Trophoblast cell (in vitro differentiated cells and primary cell): ENCODE data around the gene NINL.

Experiments
- DNase-seq, 2 donors: peaks; one replicate each; pipeline ENCODE4 v3.0.0-alpha.2; 2016
- H2AFZ ChIP-seq: 2 replicates; pipeline ENCODE4 v1.6.1; 2013; ENCODE audit warnings: low read length, moderate library complexity, mild to moderate bottlenecking; ENCODE audit not compliant: insufficient read depth, poor library complexity
- H2AK5ac ChIP-seq: 2 replicates; pipeline ENCODE4 v1.6.1; 2013; ENCODE audit warnings: mild to moderate bottlenecking, low read length
- H2BK120ac ChIP-seq: 2 replicates; pipeline ENCODE4 v1.6.1; 2013; ENCODE audit warnings: low read length, mild to moderate bottlenecking, moderate library complexity; ENCODE audit not compliant: insufficient read depth, poor library complexity
- H2BK12ac ChIP-seq: 2 replicates; pipeline ENCODE4 v1.6.1; 2013; ENCODE audit warnings: mild to moderate bottlenecking, low read length, moderate library complexity
- H2BK5ac ChIP-seq: 2 replicates; pipeline ENCODE4 v1.6.1; 2013; ENCODE audit warnings: low read length, low read depth, moderate library complexity, mild to moderate bottlenecking; ENCODE audit not compliant: poor library complexity
- H3K14ac ChIP-seq: 2 replicates; pipeline ENCODE4 v1.6.1; 2013; ENCODE audit warnings: mild to moderate bottlenecking, low read length
- H3K18ac ChIP-seq: 2 replicates; pipeline ENCODE4 v1.6.1; 2013; ENCODE audit warnings: mild to moderate bottlenecking, low read length
- H3K23ac ChIP-seq: 2 replicates; pipeline ENCODE4 v1.6.1; 2013; ENCODE audit warnings: low read length
- H3K27ac ChIP-seq: 2 replicates; pipeline ENCODE4 v1.5.1; 2013; ENCODE audit warnings: low read depth, mild to moderate bottlenecking, inconsistent platforms, low read length, moderate library complexity
- H3K27me3 ChIP-seq: 2 replicates; pipeline ENCODE4 v1.6.1; 2013; ENCODE audit warnings: inconsistent platforms, mild to moderate bottlenecking, low read length, moderate library complexity; ENCODE audit not compliant: insufficient read depth
- H3K36me3 ChIP-seq, 2 experiments: 1 replicate in 1 of 2; 2 replicates in 1 of 2; pipeline ENCODE4 v1.6.1; 2013; ENCODE audit warnings: low read length in 2 of 2, mild to moderate bottlenecking in 2 of 2, moderate library complexity in 1 of 2; ENCODE audit not compliant: insufficient read depth in 2 of 2, control insufficient read depth in 1 of 2
- H3K4ac ChIP-seq: 2 replicates; pipeline ENCODE4 v1.6.1; 2013; ENCODE audit warnings: low read depth, mild to moderate bottlenecking, low read length, moderate library complexity
- H3K4me1 ChIP-seq, 2 experiments: 1 replicate in 1 of 2; 2 replicates in 1 of 2; pipeline ENCODE4 v1.6.1; 2013; ENCODE audit warnings: low read length in 2 of 2, mild to moderate bottlenecking in 2 of 2, moderate library complexity in 1 of 2; ENCODE audit not compliant: insufficient read depth in 2 of 2, control insufficient read depth in 1 of 2
- H3K4me2 ChIP-seq: 2 replicates; pipeline ENCODE4 v1.6.1; 2013; ENCODE audit warnings: inconsistent platforms, mild to moderate bottlenecking, low read length, moderate library complexity
- H3K4me3 ChIP-seq: 2 replicates; pipeline ENCODE4 v1.5.1; 2013; ENCODE audit warnings: mild to moderate bottlenecking, low read depth, low read length, inconsistent platforms
- H3K79me1 ChIP-seq: one replicate; pipeline ENCODE4 v1.6.1; 2013; ENCODE audit warnings: low read length
- H3K79me2 ChIP-seq: 2 replicates; pipeline ENCODE4 v1.6.1; 2013; ENCODE audit warnings: low read length, mild to moderate bottlenecking; ENCODE audit not compliant: control insufficient read depth, insufficient read depth, poor library complexity
- H3K9ac ChIP-seq: 2 replicates; pipeline ENCODE4 v1.6.1; 2013; ENCODE audit warnings: mild to moderate bottlenecking, low read length
- H3K9me3 ChIP-seq: 2 replicates; pipeline ENCODE4 v1.6.1; 2013; ENCODE audit warnings: low read depth, mild to moderate bottlenecking, control low read depth, inconsistent platforms, low read length; ENCODE audit not compliant: insufficient read depth
- H4K12ac ChIP-seq: 2 replicates; pipeline ENCODE4 v1.6.1; 2013; ENCODE audit warnings: low read depth, mild to moderate bottlenecking, low read length, moderate library complexity
- H4K8ac ChIP-seq: 2 replicates; pipeline ENCODE4 v1.6.1; 2013; ENCODE audit warnings: low read depth, mild to moderate bottlenecking, low read length, moderate library complexity
- H4K91ac ChIP-seq: one replicate; pipeline ENCODE4 v1.6.1; 2013; ENCODE audit warnings: low read depth, mild to moderate bottlenecking, low read length, moderate library complexity
- WGBS: extraction: QIAGEN DNeasy Blood & Tissue Kit; methylation state at CpG from one replicate; pipeline ENCODE4 v1.1.7; 2013; ENCODE audit warnings: missing lambda C conversion rate; ENCODE audit not compliant: insufficient read length, insufficient coverage; ENCODE audit errors: extremely low coverage; 5-methylcytosine and 5-hydroxymethylcytosine counted together

The NINL gene

GRCh38 chr20:25532971-25533391 is 52.4 kb downstream of the NINL start:
- Histone ChIP-seq H2BK120ac (no peak overlapping the region), H3K4ac (no peak overlapping the region), H3K27me3 (no peaks in the 10 kb centered on the region), H3K9me3 (peaks cover 3% of the 10 kb centered on the region), H2AFZ (no peak overlapping the region), H3K79me2 (no peaks in the 10 kb centered on the region), H3K14ac (no peak overlapping the region), H4K8ac (no peak overlapping the region), H3K27ac (no peak overlapping the region), H4K12ac (no peak overlapping the region), H4K91ac (no peak overlapping the region), H2BK12ac (no peak overlapping the region), H3K18ac (no peak overlapping the region), H2AK5ac (no peak overlapping the region), H3K79me1 (no peaks in the 10 kb centered on the region), H2BK5ac (no peak overlapping the region), H3K4me1 (peaks cover 3 to 4% of the 10 kb centered on the region in 2 experiments), H3K9ac (no peak overlapping the region), H3K4me3 (no peak overlapping the region), H3K36me3 (peaks cover 6 to 7% of the 10 kb centered on the region in 2 experiments), H3K23ac (no peak overlapping the region), H3K4me2 (no peak overlapping the region)
- WGBS = no CpG with 5 or more reads among the region's 11 CpGs
- no peak for DNase-seq

GRCh38 chr20:25532015-25532751 is 53.1 kb downstream of the NINL start:
- no peak overlapping the region for H4K91ac ChIP-seq
- no peaks in the 10 kb centered on the region for H3K79me1 ChIP-seq
- H3K23ac ChIP-seq = no peak overlapping the region
- no peak overlapping the region for H3K14ac ChIP-seq
- H3K4ac ChIP-seq = no peak overlapping the region
- H3K79me2 ChIP-seq = no peaks in the 10 kb centered on the region
- H2AFZ ChIP-seq = no peak overlapping the region
- peaks cover 3 to 4% of the 10 kb centered on the region in 2 experiments for H3K4me1 ChIP-seq
- H2BK5ac ChIP-seq = no peak overlapping the region
- H2AK5ac ChIP-seq = no peak overlapping the region
- H3K36me3 ChIP-seq = peaks cover 3 to 4% of the 10 kb centered on the region in 2 experiments
- no peak overlapping the region for H2BK120ac ChIP-seq
- no peak overlapping the region for H3K18ac ChIP-seq
- H3K9me3 ChIP-seq = peaks cover 3% of the 10 kb centered on the region
- no peak overlapping the region for H4K8ac ChIP-seq
- no peak overlapping the region for H2BK12ac ChIP-seq
- no CpG with 5 or more reads among the region's 12 CpGs for WGBS
- no peak overlapping the region for H3K27ac ChIP-seq
- DNase-seq = peak; percentile 58 to 77
- H3K27me3 ChIP-seq = no peaks in the 10 kb centered on the region
- no peak overlapping the region for H4K12ac ChIP-seq
- H3K4me3 ChIP-seq = no peak overlapping the region
- no peak overlapping the region for H3K9ac ChIP-seq
- H3K4me2 ChIP-seq = no peak overlapping the region

- Histone ChIP-seq H2BK12ac (no peak overlapping the region), H3K36me3 (peaks cover 4 to 6% of the 10 kb centered on the region in 2 experiments), H4K91ac (no peak overlapping the region), H4K12ac (no peak overlapping the region), H3K9me3 (peaks cover 3% of the 10 kb centered on the region), H2AFZ (no peak overlapping the region), H3K27ac (no peak overlapping the region), H2BK5ac (no peak overlapping the region), H3K79me2 (no peaks in the 10 kb centered on the region), H2BK120ac (no peak overlapping the region), H3K4me3 (no peak overlapping the region), H3K23ac (no peak overlapping the region), H3K4me1 (peaks cover 3 to 4% of the 10 kb centered on the region in 2 experiments), H3K9ac (no peak overlapping the region), H3K27me3 (no peaks in the 10 kb centered on the region), H4K8ac (no peak overlapping the region), H3K4me2 (no peak overlapping the region), H3K79me1 (no peaks in the 10 kb centered on the region), H3K18ac (no peak overlapping the region), H2AK5ac (no peak overlapping the region), H3K14ac (no peak overlapping the region), H3K4ac (no peak overlapping the region)
- DNase-seq = no peak
- WGBS = no CpG with 5 or more reads among the region's 9 CpGs
Measured at GRCh38 chr20:25529295-25529951, 55.9 kb downstream of the NINL start.

GRCh38 chr20:25527949-25528348 is 57.4 kb downstream of the NINL start:
- no peak overlapping the region for H4K91ac ChIP-seq
- H3K4me3 ChIP-seq = no peak overlapping the region
- H3K9me3 ChIP-seq = peaks cover 3% of the 10 kb centered on the region
- H3K79me1 ChIP-seq = no peaks in the 10 kb centered on the region
- H3K18ac ChIP-seq = no peak overlapping the region
- H2BK120ac ChIP-seq = no peak overlapping the region
- H2AK5ac ChIP-seq = no peak overlapping the region
- no peak overlapping the region for H3K4ac ChIP-seq
- H3K14ac ChIP-seq = no peak overlapping the region
- H3K36me3 ChIP-seq = peaks cover 10% of the 10 kb centered on the region in 2 experiments
- H2BK12ac ChIP-seq = no peak overlapping the region
- H3K4me1 ChIP-seq = peaks cover under 1 to 3% of the 10 kb centered on the region in 2 experiments
- no peak overlapping the region for H2BK5ac ChIP-seq
- no CpG with 5 or more reads among the region's 2 CpGs for WGBS
- no peaks in the 10 kb centered on the region for H3K79me2 ChIP-seq
- no peak overlapping the region for H4K12ac ChIP-seq
- no peak overlapping the region for H4K8ac ChIP-seq
- no peak overlapping the region for H3K9ac ChIP-seq
- no peak overlapping the region for H3K27ac ChIP-seq
- no peak overlapping the region for H3K23ac ChIP-seq
- no peak for DNase-seq
- no peaks in the 10 kb centered on the region for H3K27me3 ChIP-seq
- no peak overlapping the region for H2AFZ ChIP-seq
- no peak overlapping the region for H3K4me2 ChIP-seq
